HG02623 (cell line): ENCODE measurements around the gene STAT3.
A peak's percentile ranks its signal among the peaks of the same experiment; 100 is the strongest.

Experiments used
- ATAC-seq: cut with Tn5 transposase; IDR thresholded peaks from one replicate; pipeline ENCODE4 v1.9.1; 2021; ENCODE audit warnings: moderate library complexity; ENCODE audit not compliant: unreplicated experiment

STAT3 gene

DNA sequence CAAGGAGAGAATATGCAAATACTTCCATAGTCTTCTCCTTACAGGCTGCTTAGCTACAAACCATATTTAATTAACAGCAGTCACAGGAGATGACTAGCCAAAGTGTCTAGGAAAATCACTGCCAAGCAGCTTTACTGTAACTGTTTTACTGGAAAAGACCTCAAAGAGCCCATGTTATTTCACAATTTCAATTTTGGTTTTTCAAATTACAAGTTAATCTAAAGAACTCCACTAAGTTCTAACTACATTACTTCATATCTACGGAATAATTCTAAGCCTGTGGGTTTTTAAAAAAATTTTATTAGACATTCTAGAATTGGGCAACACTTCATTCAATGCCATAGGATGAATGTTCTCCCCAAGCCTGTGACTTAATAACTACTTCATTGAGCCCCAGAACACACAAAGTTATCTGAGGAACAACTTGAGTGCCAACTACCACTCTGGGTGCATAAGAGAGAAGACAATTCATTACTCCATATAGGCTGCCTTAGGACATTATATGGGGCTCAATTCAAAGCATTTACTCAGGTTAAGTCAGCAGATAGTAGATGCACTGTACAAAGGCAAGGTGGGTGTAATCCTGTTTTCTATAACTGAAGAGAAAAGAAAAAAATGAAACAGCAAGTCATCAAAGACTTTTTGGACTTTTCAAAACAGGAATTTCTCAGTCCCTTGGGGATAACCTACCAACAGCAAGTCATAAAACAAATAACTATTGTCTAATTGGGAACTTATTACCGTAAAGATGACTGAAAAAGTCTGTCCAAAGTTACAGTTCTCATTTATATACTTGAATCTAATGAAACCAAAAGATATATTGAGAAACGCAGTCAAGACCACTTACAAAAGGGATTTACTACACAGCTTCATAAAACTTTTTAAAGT, 33.0 kb downstream of the STAT3 start:
- ATAC-seq, result no peak

DNA sequence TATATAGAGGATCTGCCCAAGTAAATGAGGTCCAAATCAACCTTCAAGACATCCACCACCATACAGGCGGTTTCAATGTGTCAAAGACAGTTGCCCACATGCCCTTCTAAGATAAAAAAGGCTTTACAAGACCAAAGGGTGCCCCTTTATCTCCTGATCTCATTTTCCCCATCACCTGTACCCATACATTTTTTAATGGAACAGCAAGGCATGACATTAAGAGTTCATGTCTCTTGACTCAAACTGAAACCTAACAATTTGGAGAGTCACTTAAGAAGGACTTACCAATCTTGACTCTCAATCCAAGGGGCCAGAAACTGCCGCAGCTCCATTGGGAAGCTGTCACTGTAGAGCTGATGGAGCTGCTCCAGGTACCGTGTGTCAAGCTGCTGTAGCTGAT, 40.1 kb downstream of the STAT3 start:
- no peak for ATAC-seq

DNA sequence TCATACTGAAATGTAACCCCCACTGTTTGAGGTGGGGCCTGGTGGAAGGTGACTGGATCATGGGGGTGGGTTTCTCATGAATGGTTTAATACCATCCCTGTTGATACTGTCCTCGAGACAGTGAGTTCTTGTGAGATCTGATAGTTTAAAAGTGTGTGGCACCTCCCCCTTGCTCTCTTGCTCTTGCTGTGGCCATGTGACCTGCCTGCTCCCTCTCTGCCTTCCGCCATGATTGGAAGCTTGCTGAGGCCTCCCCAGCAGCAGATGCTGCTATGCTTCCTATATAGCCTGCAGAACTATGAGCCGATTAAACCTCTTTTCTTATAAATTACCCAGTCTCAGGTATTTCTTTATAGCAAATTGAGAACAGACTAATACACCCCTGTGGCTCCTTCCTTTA, 40.6 kb downstream of the STAT3 start:
- ATAC-seq, result no peak

DNA sequence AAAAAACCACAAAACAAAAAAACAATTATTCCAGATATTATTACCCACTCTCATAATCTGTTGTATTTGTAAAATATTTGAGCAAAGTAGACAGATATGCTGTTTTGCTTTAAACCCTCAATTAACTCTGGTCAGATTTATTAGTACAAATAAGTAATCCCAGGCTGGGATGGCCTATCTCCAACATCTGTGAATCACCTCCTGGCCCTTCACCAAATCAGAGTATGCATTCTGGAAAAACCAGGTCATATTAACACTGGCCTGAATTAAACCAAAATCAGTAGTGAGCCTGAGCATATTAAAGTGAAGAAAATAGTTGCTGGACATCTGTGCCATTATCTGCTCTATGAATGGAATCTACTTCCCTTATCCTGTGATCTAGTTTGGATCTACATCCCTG, 41.0 kb downstream of the STAT3 start:
- no peak for ATAC-seq

DNA sequence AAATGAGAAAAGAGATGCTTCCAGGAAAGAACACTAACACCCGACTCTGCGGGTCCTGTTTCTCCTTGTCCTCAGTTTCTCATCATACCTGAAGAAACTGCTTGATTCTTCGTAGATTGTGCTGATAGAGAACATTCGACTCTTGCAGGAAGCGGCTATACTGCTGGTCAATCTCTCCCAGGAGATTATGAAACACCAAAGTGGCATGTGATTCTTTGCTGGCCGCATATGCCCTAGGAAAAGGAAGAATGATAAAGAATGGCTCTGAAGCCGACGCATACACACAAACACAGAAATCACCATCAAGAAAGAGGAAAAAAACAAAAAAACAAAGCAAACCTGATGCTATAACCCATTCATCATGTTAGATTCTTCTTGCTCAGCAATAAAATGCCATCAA, 41.8 kb downstream of the STAT3 start:
- no peak for ATAC-seq

DNA sequence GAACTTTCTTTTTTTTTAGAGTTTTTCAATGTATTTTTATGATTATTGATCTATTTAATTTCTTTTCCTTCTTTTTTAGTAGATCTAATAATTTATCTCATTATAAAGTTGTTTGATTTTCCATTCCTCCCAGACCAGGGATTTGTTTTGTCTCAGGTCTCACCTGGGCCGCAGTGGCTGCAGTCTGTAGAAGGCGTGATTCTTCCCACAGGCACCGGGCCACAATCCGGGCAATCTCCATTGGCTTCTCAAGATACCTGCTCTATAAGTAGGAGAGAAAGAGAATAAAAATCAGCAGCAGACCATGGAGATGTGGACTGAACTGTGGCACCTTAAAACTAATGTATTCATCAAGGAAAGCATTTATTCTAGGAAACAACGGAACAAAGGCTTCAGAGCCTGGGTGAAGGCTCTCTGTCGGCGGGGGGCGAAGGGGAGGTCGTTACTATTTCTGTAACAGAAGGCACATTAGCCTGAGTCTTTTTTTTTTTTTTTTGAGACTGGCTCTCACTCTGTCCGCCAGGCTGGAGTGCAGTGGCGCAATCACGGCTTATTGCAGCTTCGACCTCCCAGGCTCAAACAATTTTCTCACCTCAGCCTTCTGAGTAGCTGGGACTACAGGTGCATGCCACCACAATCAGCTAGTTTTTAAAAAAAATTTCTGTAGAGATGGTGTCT, 42.7 kb downstream of the STAT3 start:
- no peak for ATAC-seq

DNA sequence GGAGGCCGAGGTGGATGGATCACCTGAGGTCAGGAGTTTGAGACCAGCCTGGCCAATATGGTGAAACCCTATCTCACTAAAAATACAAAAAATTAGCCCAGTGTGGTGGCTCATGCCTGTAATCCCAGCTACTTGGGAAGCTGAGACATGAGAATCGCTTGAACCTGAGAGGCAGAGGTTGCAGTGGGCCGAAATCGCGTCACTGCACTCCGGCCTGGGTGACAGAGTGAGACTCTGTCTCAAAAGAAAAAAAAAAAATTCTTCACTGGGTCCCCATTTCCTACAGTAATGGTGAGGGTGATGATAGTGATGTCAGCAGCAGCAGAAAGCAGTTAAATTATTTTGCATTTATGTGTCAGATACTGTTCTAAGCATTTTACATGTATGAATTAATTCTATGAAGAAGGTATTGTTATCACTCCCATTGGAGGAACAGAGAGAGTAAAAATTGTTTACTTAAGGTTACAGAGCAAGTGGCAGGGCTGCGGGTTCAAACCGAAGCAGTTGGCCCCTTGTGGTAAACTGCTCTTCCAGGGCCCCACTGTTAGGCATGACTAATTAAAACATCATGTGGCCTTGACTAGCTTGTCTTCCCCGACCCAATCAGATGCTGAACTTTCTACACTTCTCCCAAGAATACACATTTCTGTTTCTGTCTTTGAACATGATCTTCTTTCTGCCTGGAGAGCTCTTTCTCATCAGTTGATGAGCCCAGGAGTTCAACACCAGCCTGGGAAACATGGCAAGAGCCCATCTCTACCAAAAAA, 45.8 kb downstream of the STAT3 start:
- ATAC-seq, result no peak

DNA sequence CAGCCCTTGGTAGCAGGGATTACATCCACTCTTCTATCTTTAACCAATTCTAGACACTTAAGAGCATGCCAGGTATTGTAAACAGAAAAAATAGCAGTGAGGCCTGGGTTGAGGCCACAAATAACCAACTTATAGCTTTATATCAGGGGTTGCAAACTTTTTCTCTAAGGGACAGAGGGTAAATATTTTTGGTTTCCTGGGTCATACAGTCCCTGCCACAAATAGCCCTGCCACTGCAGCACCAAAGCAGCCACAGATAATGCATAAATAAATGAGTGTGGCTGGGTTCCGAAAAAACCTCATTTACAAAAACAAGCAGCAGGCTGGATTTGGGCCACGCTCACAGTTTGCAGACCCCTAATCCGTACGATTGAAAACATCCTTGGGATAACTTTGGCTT, 46.7 kb downstream of the STAT3 start:
- no peak for ATAC-seq

DNA sequence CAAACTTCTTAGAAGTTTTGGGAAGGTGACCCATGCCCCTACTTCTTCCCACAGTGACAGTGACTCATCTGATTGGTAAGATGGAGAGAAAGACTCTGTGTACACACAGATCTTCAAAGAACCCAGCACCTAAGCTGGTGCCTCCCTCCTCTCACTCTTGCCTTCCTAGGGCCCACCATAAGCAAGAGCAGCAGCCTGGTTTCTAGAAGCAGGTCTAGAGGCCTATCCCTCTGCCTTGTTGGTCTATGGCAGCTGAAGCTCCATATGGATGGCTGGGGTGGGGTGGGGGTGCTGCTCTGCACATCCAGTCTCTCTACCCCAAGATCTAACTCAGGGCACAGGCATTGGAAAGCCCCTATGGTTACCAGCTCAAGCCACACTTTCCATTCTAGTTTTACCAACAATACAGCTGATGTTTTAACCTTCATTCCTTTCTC, 47.5 kb downstream of the STAT3 start:
- ATAC-seq, result no peak

DNA sequence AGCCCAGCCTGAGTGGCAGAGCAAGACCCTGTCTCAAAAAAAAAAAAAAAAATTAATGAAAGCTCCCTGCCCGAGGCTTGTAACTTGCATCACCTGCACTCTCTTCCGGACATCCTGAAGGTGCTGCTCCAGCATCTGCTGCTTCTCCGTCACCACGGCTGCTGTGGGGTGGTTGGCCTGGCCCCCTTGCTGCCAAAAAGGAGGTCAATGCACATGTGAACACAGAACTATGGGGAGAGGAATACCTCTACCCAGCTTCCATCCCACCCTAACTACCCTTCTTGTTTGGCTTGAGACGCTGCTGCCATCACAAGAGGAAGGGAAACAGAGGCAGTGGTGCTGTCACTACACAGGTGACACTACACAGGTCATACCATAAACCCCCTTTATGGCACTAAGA, 49.0 kb downstream of the STAT3 start:
- ATAC-seq, result no peak

DNA sequence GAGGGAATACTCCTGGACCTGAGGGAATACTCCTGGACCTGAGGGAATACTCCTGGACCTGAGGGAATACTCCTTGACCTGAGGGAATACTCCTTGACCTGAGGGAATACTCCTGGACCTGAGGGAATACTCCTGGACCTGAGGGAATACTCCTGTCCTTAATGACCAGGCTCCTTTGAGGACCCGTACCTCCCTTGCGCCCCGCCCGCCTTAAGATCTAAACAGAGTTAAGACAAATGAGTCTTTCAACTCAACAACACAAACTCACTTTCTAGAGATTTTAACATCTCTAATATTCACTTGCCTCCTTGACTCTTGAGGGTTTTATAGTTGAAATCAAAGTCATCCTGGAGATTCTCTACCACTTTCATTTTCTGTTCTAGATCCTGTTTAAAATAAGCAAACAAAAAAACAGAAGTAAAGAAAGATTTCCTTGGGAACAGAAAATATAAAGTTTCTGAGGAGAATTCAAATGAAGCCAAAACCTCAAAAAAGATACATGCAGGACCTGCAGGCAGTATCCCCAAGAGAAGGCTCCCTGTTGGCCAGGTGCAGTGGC, 49.7 kb downstream of the STAT3 start:
- no peak for ATAC-seq

DNA sequence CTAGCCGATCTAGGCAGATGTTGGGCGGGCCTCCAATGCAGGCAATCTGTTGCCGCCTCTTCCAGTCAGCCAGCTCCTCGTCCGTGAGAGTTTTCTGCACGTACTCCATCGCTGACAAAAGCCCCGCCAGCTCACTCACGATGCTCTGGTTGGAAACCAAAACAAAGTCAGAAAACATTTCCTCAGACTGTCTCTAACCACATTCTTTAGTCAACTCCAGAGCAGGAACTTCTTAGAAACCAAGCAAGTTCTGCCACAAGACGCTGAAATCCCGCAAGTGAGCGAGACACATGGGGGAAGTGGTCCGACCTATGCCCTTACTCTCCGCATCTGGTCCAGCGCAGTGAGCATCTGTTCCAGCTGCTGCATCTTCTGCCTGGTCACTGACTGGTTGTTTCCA, 50.8 kb downstream of the STAT3 start:
- ATAC-seq, result no peak

DNA sequence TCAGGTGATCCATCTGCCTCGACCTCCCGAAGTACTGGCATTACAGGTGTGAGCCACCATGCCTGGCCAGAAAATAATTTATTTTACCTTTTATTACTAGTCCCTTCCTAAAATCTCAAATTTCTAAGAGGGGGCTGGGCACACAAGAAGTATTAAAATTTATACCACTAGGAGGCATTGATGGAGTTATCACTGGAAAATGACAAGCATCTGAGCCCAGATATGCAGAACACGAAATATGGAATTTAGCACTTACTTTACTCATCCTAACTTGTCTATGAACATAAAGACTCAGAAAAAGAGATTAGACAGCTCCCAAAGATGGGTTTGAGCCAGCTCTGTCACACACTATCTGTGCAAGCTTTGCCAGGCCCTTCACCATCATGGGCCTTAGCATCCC, 53.6 kb downstream of the STAT3 start:
- no peak for ATAC-seq

DNA sequence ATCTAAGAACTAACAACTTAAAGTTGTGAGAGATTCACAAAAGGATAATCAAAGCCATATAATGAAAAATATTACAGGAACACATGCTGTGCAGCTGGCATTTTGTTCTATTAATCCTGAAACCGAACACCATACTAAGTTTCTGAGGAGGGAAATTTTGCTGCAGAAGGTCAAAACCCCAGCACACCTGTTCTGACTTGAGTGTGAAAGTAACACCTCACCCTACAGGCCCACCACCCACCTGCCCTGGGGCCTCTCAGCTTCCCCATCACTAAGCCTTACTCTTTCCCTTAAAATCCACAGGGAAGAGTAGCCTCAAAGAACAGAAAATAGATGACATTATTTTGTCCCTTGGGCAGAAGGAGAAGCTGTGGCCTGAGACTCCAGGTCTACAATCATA, 55.2 kb downstream of the STAT3 start:
- no peak for ATAC-seq

DNA sequence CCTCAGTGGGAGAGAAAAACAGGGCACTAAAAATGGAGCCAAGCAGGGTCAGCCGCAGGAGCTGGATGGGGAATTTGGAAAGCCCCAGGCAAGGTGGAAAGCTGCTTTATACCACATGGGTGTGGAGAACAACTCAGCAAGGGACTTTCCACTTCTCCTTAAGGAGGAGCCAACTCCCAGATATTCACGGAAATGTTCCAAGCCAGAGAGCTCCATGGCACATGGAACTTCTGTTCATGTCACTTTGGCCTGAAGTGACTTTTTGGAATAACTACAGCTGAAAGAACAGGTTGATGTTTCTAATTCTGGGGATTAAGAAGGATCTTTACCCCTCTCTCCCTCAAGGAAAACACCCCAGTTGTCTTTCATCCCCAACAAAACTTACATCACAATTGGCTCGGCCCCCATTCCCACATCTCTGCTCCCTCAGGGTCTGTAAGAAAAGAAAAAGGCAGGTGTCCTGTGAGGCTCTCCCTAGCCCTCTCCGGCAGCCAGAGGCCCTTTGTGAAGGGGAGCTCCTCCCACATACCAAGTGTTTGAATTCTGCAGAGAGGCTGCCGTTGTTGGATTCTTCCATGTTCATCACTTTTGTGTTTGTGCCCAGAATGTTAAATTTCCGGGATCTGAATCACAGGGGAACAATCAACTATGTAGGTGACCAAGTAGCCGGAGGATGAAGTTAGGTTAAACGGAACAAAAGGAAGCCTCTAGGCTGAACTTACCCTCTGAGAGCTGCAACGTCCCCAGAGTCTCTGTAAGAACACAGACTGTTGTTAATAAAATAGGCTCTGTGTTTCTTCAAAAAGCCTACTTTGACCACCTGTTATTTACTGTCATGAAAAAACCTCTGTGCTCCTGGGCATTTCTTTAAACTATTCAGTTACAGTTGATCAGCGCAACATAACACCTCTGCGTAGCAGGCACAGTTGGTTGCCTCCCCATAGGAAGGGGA, 58.9 kb downstream of the STAT3 start:
- ATAC-seq, result no peak

DNA sequence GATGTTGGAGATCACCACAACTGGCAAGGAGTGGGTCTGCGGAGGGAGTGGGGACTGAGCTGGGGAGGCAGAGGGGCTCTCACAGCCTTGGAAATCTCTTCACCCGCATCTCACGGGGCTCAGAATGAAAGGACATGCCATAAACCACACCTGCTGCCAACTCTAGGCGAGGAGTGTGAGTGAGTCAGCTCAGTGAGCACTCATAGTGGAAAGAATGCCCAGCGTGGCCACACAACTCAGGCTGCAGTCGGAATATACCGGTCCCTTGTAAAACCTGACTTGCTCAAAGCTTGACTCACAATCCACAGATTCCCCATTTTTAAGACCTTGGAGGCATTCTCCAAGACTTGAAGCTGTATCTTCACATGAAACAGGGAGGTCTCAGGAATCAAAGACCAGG, 63.2 kb downstream of the STAT3 start:
- ATAC-seq, result no peak

DNA sequence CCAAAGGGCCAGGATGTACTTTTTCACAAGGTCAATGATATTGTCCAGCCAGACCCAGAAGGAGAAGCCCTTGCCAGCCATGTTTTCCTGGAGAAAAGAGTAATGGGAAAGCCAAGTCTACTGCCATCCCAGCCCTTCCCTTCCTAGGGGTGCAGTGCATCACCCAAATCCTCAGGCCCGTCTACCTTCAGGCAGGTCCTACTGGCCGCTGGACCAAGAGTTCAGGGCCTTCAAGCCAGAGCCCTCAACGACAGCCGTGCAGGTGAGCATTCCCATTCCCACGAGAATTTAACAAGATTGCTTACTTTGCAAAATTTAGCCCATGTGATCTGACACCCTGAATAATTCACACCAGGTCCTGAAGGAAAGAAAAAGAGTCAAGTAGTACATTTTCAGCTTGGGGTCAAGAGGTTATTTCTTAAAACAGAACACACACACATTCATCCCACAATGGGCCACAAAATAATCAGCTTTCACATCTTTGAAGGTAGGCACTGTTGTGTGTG, 64.9 kb downstream of the STAT3 start:
- ATAC-seq, result no peak

DNA sequence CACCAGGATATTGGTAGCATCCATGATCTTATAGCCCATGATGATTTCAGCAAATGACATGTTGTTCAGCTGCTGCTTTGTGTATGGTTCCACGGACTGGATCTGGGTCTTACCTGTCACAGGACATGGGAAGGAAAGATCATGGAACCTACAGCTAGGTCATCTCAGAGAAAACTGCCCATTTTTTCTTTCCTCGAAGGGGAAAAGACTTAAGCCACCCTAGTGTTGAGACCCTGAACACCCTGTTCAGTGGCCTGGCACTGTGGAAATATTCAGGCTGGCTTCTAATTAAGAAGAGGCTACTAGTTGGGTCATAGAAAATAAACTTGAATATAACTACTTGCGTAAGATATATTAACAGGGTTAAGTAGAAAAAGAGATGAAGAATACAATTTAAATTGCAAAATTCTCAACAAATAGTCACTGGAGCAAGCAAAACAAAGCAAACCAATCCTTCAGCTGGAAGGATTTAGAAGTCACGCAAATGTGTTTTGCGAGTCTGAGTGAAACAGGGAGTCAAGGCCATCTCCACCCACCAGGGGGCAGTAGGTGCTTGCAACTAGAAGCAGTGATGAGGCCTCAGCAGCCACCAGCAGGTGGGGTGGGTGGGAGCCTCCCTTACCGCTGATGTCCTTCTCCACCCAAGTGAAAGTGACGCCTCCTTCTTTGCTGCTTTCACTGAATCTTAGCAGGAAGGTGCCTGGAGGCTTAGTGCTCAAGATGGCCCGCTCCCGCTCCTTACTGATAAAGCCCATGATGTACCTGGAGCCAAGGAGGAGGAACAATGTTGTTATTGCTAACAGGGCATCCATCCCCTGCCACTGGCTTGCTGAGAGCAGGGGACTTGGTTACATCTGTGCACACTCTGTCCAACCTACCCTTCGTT, 65.6 kb downstream of the STAT3 start:
- peak; percentile 57 for ATAC-seq

DNA sequence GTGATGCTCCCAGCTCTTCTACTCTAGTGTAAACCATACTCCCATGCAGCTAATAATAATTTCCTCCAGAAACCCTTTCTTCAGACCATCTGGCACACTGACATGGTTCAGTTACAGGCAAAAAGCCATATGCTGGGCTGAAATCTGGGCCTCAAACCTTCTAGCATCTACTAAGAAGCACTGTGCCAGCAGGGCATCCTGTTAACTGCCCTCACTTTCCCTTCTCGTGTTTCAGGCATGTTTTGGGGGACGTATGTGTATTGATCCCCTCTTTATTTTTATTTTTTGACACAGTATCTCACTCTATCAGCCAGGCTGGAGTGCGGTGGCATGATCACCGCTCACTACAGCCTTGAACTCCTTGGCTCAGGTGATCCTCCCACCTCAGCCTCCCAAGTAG, 66.7 kb downstream of the STAT3 start:
- no peak for ATAC-seq
